Sciatic nerve (tissue), 2 donors: ENCODE data around the gene PACS1. TPM values are rescaled to one million over a fixed set of nuclear protein-coding genes. Genes with fewer than 3 reads are reported as not detected.

Source experiments
- ATAC-seq: fragments of 200-7000 bp; cut with Tn5 transposase; one replicate; pipeline ENCODE4 v1.9.1; 2020; ENCODE audit warnings: mild to moderate bottlenecking, moderate library complexity
- DNase-seq: peaks from one replicate; pipeline ENCODE4 v3.0.0-alpha.2; 2020; ENCODE audit warnings: low spot score
- intact Hi-C: fragments of 100-400 bp; cut with DNase I; formaldehyde crosslinking; loops from one replicate; pipeline ENCODE4 v1.14.2; 2022
- total RNA-seq: library from RNA; stranded (reverse); fragmentation: NEBNext Ultra II Directional; extraction: Animal tissue kit (Norgen Biotek cat#: 25700); gene quantifications from one replicate; pipeline ENCODE4 v1.2.1, GENCODE V29; 2021
- donor health status: DM: no; HTN: no; CAD: no.
- donor health status: DM: no; HTN: no; CAD: no.

Gene PACS1
- total RNA-seq, 1 donor from 2014 or later, result 80.3 TPM

GRCh38 chr11:66259225-66259624 is 189.2 kb downstream of the PACS1 start:
- ATAC-seq (no peak), DNase-seq (no peak)
- intact Hi-C loops, result no loop called here

GRCh38 chr11:66259956-66260355 is 189.9 kb downstream of the PACS1 start:
- intact Hi-C loops, result no loop called here

GRCh38 chr11:66261578-66261977 is 191.5 kb downstream of the PACS1 start:
- intact Hi-C loops, result no loop called here
- DNase-seq (no peak), ATAC-seq (no peak)

More at GRCh38 chr11:66259956-66260355, 189.9 kb downstream of the PACS1 start:
- DNase-seq (no peak), ATAC-seq (no peak)

- ATAC-seq, result no peak
- intact Hi-C loops, result no loop called here
- DNase-seq, result no peak
Observed at GRCh38 chr11:66262191-66262590, 192.1 kb downstream of the PACS1 start.

- DNase-seq (no peak), ATAC-seq (no peak)
- intact Hi-C loops, result no loop called here
Observed at GRCh38 chr11:66262696-66263095, 192.6 kb downstream of the PACS1 start.

- intact Hi-C loops, result no loop called here
- DNase-seq (no peak), ATAC-seq (no peak)
Observed at GRCh38 chr11:66263231-66263630, 193.2 kb downstream of the PACS1 start.

GRCh38 chr11:66263785-66264184 is 193.7 kb downstream of the PACS1 start:
- intact Hi-C loops, result no loop called here
- no peak for ATAC-seq
- DNase-seq, result no peak

- no peak for ATAC-seq
- intact Hi-C loops, result no loop called here
- DNase-seq, result no peak
Observed at GRCh38 chr11:66264383-66264782, 194.3 kb downstream of the PACS1 start.

GRCh38 chr11:66264914-66265313 is 194.8 kb downstream of the PACS1 start:
- DNase-seq, result no peak
- ATAC-seq, result no peak
- intact Hi-C loops, result no loop called here

- intact Hi-C loops, result no loop called here
Observed at GRCh38 chr11:66265531-66266377, 195.7 kb downstream of the PACS1 start.

GRCh38 chr11:66266378-66267038 is 196.4 kb downstream of the PACS1 start:
- DNase-seq, result no peak
- intact Hi-C loops, result no loop called here
- ATAC-seq, result no peak

More at GRCh38 chr11:66265531-66266377, 195.7 kb downstream of the PACS1 start:
- DNase-seq, result no peak
- no peak for ATAC-seq

GRCh38 chr11:66267039-66267378 is 196.9 kb downstream of the PACS1 start:
- DNase-seq (no peak), ATAC-seq (peak; percentile 1)
- intact Hi-C loops, result no loop called here

- ATAC-seq (peak; percentile 88), DNase-seq (peak; percentile 94)
- intact Hi-C loops, result no loop called here
Observed at GRCh38 chr11:66267379-66268243, 197.5 kb downstream of the PACS1 start.

GRCh38 chr11:66268244-66268951 is 198.3 kb downstream of the PACS1 start, which contains the start of gene RAB1B:
Gene RAB1B (plus strand): TSS chr11:66268639. CDS start chr11:66268680, 41 bp downstream.
- intact Hi-C loops, result no loop called here
- ATAC-seq (peak; percentile 93), DNase-seq (peak; percentile 100)

- DNase-seq (no peak), ATAC-seq (no peak)
- intact Hi-C loops, result no loop called here
Observed at GRCh38 chr11:66268952-66269905, 199.2 kb downstream of the PACS1 start.

GRCh38 chr11:66271816-66272215 is 201.7 kb downstream of the PACS1 start:
- ATAC-seq (no peak), DNase-seq (no peak)
- intact Hi-C loops, result no loop called here

GRCh38 chr11:66272596-66272995 is 202.5 kb downstream of the PACS1 start:
- ATAC-seq (no peak), DNase-seq (no peak)
- intact Hi-C loops, result no loop called here

GRCh38 chr11:66274219-66274618 is 204.1 kb downstream of the PACS1 start:
- intact Hi-C loops, result no loop called here
- DNase-seq, result no peak
- no peak for ATAC-seq
